NCI-H2171 (cell line): Measurements from ENCODE around the gene FSIP1.
A peak's percentile ranks its signal among the peaks of the same experiment; 100 is the strongest.
"Not testable (repeated sequence)": the region's sequence is repeated elsewhere in the genome, so short reads cannot be mapped to it uniquely, and the experiment has no call there.

Source experiments
- DNase-seq: peaks from one replicate; lab custom pipeline; 2025; lab: John Stamatoyannopoulos, UW

FSIP1 gene

GRCh38 chr15:39782441-39783138, at the start of gene FSIP1:
Gene FSIP1, minus strand, starts transcription at chr15:39782841. Its CDS starts 6,317 bp downstream, at chr15:39776524.
- DNase-seq: peak; percentile 96

- DNase-seq: no peak
Measured at GRCh38 chr15:39830166-39830565, 47.5 kb upstream of the FSIP1 start.

- peak; percentile 27 for DNase-seq
Measured at GRCh38 chr15:39828374-39828931, 45.8 kb upstream of the FSIP1 start.

GRCh38 chr15:39826975-39827374, 44.3 kb upstream of the FSIP1 start:
- no peak for DNase-seq

GRCh38 chr15:39823634-39824033, 41.0 kb upstream of the FSIP1 start:
- no peak for DNase-seq

- no peak for DNase-seq
Measured at GRCh38 chr15:39820050-39820602, 37.5 kb upstream of the FSIP1 start.

GRCh38 chr15:39819533-39819932, 36.9 kb upstream of the FSIP1 start:
- no peak for DNase-seq

GRCh38 chr15:39817892-39818291, 35.3 kb upstream of the FSIP1 start:
- no peak for DNase-seq

GRCh38 chr15:39814489-39814888, 31.8 kb upstream of the FSIP1 start:
- no peak for DNase-seq

GRCh38 chr15:39812651-39813050, 30.0 kb upstream of the FSIP1 start:
- not testable (repeated sequence) for DNase-seq

GRCh38 chr15:39808909-39809308, 26.3 kb upstream of the FSIP1 start:
- no peak for DNase-seq

- no peak for DNase-seq
Measured at GRCh38 chr15:39807791-39808190, 25.1 kb upstream of the FSIP1 start.

GRCh38 chr15:39804026-39804425, 21.4 kb upstream of the FSIP1 start:
- DNase-seq: no peak

- no peak for DNase-seq
Measured at GRCh38 chr15:39803016-39803415, 20.4 kb upstream of the FSIP1 start.

- no peak for DNase-seq
Measured at GRCh38 chr15:39801641-39802309, 19.1 kb upstream of the FSIP1 start.

- no peak for DNase-seq
Measured at GRCh38 chr15:39799552-39800011, 16.9 kb upstream of the FSIP1 start.

GRCh38 chr15:39798382-39798781, 15.7 kb upstream of the FSIP1 start:
- no peak for DNase-seq

- DNase-seq: no peak
Measured at GRCh38 chr15:39797407-39797806, 14.8 kb upstream of the FSIP1 start.

GRCh38 chr15:39796601-39797000, 14.0 kb upstream of the FSIP1 start:
- DNase-seq: no peak

- DNase-seq: no peak
Measured at GRCh38 chr15:39795486-39795885, 12.8 kb upstream of the FSIP1 start.

- DNase-seq: no peak
Measured at GRCh38 chr15:39794954-39795353, 12.3 kb upstream of the FSIP1 start.

GRCh38 chr15:39793923-39794322, 11.3 kb upstream of the FSIP1 start:
- DNase-seq: no peak

- DNase-seq: no peak
Measured at GRCh38 chr15:39792844-39793335, 10.2 kb upstream of the FSIP1 start.
